Testis (tissue), 3 donors: ENCODE data around the gene FITM1. TPM values are rescaled to one million over a fixed set of nuclear protein-coding genes. Genes with fewer than 3 reads are reported as not detected.

ENCODE experiments used
- DNase-seq: peaks from one replicate; pipeline ENCODE4 v3.0.0-alpha.2; 2019
- H3K27ac ChIP-seq, 2 donors: fragments of 200-600 bp; sonication (generic); one replicate each; pipeline ENCODE4 v1.5.1; 2019
- H3K27me3 ChIP-seq: fragments of 200-600 bp; sonication (generic); one replicate; pipeline ENCODE4 v1.5.1; 2019
- H3K36me3 ChIP-seq: fragments of 200-600 bp; sonication (generic); one replicate; pipeline ENCODE4 v1.5.1; 2017; ENCODE audit warnings: low read depth; ENCODE audit errors: missing control alignments
- H3K4me1 ChIP-seq: fragments of 200-600 bp; sonication (generic); one replicate; pipeline ENCODE4 v1.5.1; 2019
- H3K4me3 ChIP-seq, 2 donors: fragments of 200-600 bp; sonication (generic); one replicate each; pipeline ENCODE4 v1.5.1; 2017 to 2019
- H3K9me3 ChIP-seq: fragments of 200-600 bp; sonication (generic); one replicate; pipeline ENCODE4 v1.5.1; 2017
- POLR2A ChIP-seq: fragments of 450-650 bp; IDR thresholded peaks from one replicate; pipeline ENCODE4 v1.6.1; 2017; ENCODE audit warnings: antibody characterized with exemption, mild to moderate bottlenecking, moderate library complexity
- WGBS, 2 donors: methylation state at CpG; one replicate each; pipeline ENCODE4 v1.1.5; 2018; 5-methylcytosine and 5-hydroxymethylcytosine counted together
- intact Hi-C: fragments of 100-400 bp; cut with DNase I; formaldehyde crosslinking; loops from one replicate; pipeline ENCODE4 v1.15.1; 2023; ENCODE audit warnings: low total_unique reads
- polyA plus RNA-seq: library from polyadenylated mRNA; stranded (reverse); fragments of 350-450 nt; fragmentation: Illumina TruSeq; extraction: RNeasy Lipid Tissue Mini Kit (QIAGEN cat#74804); gene quantifications from one replicate; pipeline ENCODE4 v1.2.3, GENCODE V29; 2014; ENCODE audit warnings: low read depth, low replicate concordance; ENCODE audit not compliant: insufficient read depth
- total RNA-seq, 2 donors: library from RNA; depleted of rRNA; stranded (reverse); fragments of >200 nt; gene quantifications; one replicate each; pipeline ENCODE4 v1.2.3, GENCODE V29; 2016
- TF ChIP-seq, protein P1 (sequence below), 3 experiments: fragments of 450-650 bp in 2 of 3; fragments of 200-600 bp in 1 of 3; sonication (generic) in 1 of 3; IDR thresholded peaks; one replicate each; pipeline ENCODE4 v1.5.1; 2016 to 2019; ENCODE audit warnings: antibody characterized with exemption in 3 of 3, mild to moderate bottlenecking in 2 of 3, moderate library complexity in 1 of 3

The FITM1 gene
- total and polyA plus RNA-seq, 3 donors from 2014 or later, result 2.2 to 3.7 (median 3.5) TPM

- H3K9me3 ChIP-seq, result no peaks in the 10 kb centered on the region
- intact Hi-C loops, result no loop called here
- TF ChIP-seq, protein P1, sequence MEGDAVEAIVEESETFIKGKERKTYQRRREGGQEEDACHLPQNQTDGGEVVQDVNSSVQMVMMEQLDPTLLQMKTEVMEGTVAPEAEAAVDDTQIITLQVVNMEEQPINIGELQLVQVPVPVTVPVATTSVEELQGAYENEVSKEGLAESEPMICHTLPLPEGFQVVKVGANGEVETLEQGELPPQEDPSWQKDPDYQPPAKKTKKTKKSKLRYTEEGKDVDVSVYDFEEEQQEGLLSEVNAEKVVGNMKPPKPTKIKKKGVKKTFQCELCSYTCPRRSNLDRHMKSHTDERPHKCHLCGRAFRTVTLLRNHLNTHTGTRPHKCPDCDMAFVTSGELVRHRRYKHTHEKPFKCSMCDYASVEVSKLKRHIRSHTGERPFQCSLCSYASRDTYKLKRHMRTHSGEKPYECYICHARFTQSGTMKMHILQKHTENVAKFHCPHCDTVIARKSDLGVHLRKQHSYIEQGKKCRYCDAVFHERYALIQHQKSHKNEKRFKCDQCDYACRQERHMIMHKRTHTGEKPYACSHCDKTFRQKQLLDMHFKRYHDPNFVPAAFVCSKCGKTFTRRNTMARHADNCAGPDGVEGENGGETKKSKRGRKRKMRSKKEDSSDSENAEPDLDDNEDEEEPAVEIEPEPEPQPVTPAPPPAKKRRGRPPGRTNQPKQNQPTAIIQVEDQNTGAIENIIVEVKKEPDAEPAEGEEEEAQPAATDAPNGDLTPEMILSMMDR (IDR thresholded peaks at IDR 0.05), result no peak
- no peak for TF ChIP-seq POLR2A
- H3K27me3 ChIP-seq, result no peaks in the 10 kb centered on the region
- no peaks in the 10 kb centered on the region for H3K36me3 ChIP-seq
- 48 to 56% methylated on average over 5 to 7 of the region's 7 CpGs for WGBS, 2 donors
- H3K4me3 ChIP-seq, result no peak overlapping the region
- DNase-seq, result no peak
- peaks cover 13% of the 10 kb centered on the region for H3K4me1 ChIP-seq
- H3K27ac ChIP-seq, result peak overlapping the region in 1 of 2 donors; percentile 46
Observed at GRCh38 chr14:24130717-24131548, 474 bp downstream of the FITM1 start.

- H3K36me3 ChIP-seq, result no peaks in the 10 kb centered on the region
- H3K27ac ChIP-seq, result peak overlapping the region in 1 of 2 donors; percentile 46
- no peaks in the 10 kb centered on the region for H3K9me3 ChIP-seq
- peaks cover 14% of the 10 kb centered on the region for H3K4me1 ChIP-seq
- TF ChIP-seq, protein P1 (IDR thresholded peaks at IDR 0.05), result no peak
- TF ChIP-seq POLR2A, result no peak
- intact Hi-C loops, result no loop called here
- no peak for DNase-seq
- no peak overlapping the region for H3K4me3 ChIP-seq
- H3K27me3 ChIP-seq, result no peaks in the 10 kb centered on the region
- 64 to 66% methylated on average over 15 of the region's 15 CpGs for WGBS, 2 donors
Observed at GRCh38 chr14:24131549-24131966, 1.1 kb downstream of the FITM1 start.

DNA sequence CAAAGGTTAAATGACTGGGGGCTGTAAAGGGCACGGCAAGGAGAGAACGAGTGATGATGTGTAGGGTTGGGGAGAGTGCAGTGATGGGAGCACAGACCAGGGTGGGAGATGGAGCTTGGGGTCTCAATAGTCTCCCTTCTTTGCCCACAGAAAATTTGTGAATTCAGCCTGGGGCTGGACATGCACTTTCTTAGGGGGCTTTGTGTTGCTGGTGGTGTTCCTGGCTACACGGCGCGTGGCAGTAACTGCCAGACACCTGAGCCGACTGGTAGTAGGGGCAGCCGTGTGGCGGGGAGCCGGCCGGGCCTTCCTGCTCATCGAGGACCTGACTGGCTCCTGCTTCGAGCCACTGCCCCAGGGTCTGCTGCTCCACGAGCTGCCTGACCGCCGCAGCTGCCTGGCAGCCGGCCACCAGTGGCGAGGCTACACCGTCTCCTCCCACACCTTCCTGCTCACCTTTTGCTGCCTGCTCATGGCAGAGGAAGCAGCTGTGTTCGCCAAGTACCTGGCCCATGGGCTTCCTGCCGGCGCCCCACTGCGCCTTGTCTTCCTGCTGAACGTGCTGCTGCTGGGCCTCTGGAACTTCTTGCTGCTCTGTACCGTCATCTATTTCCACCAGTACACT, 1.7 kb downstream of the FITM1 start:
- no peaks in the 10 kb centered on the region for H3K27me3 ChIP-seq
- H3K4me3 ChIP-seq, result no peak overlapping the region
- no peak for DNase-seq
- intact Hi-C loops, result no loop called here
- WGBS, 2 donors, result 72 to 76% methylated on average over 22 to 24 of the region's 24 CpGs
- no peaks in the 10 kb centered on the region for H3K36me3 ChIP-seq
- H3K9me3 ChIP-seq, result no peaks in the 10 kb centered on the region
- H3K27ac ChIP-seq, result no peak overlapping the region
- no peak for TF ChIP-seq POLR2A
- TF ChIP-seq, protein P1 (IDR thresholded peaks at IDR 0.05), result no peak
- peaks cover 20% of the 10 kb centered on the region for H3K4me1 ChIP-seq

GRCh38 chr14:24132976-24133375, 2.5 kb downstream of the FITM1 start:
- peaks cover 21% of the 10 kb centered on the region for H3K4me1 ChIP-seq
- no peaks in the 10 kb centered on the region for H3K36me3 ChIP-seq
- H3K27ac ChIP-seq, result no peak overlapping the region
- H3K27me3 ChIP-seq, result no peaks in the 10 kb centered on the region
- TF ChIP-seq, protein P1 (IDR thresholded peaks at IDR 0.05), result no peak
- no peak for TF ChIP-seq POLR2A
- intact Hi-C loops, result no loop called here
- no peak for DNase-seq
- no peak overlapping the region for H3K4me3 ChIP-seq
- H3K9me3 ChIP-seq, result no peaks in the 10 kb centered on the region
- 95% methylated on average over 2 of the region's 2 CpGs for WGBS, 2 donors
